HG03575 (cell line): Measurements from ENCODE around the gene MRPL57.
"Not testable (repeated sequence)": the region's sequence is repeated elsewhere in the genome, so short reads cannot be mapped to it uniquely, and the experiment has no call there.

Experiments used
- ATAC-seq: cut with Tn5 transposase; IDR thresholded peaks from one replicate; pipeline ENCODE4 v1.9.1; 2021; ENCODE audit not compliant: unreplicated experiment, insufficient number of reproducible peaks, low FRiP score; ENCODE audit errors: extremely low read depth

MRPL57 gene

GRCh38 chr13:21176215-21176981, at the start of gene MRPL57, which contains the start of gene SKA3:
Gene MRPL57, plus strand, starts transcription at chr13:21176658. Its CDS starts 259 bp downstream, at chr13:21176917.
Gene SKA3, minus strand, starts transcription at chr13:21176552. Its CDS starts 75 bp downstream, at chr13:21176477.
- ATAC-seq = peak; percentile 55

- no peak for ATAC-seq
Measured at GRCh38 chr13:21130116-21130515, 46.3 kb upstream of the MRPL57 start.

- ATAC-seq = no peak
Measured at GRCh38 chr13:21133077-21133476, 43.4 kb upstream of the MRPL57 start.

- no peak for ATAC-seq
Measured at GRCh38 chr13:21134475-21134874, 42.0 kb upstream of the MRPL57 start.

GRCh38 chr13:21135833-21136232, 40.6 kb upstream of the MRPL57 start:
- not testable (repeated sequence) for ATAC-seq

- ATAC-seq = no peak
Measured at GRCh38 chr13:21137696-21138095, 38.8 kb upstream of the MRPL57 start.

GRCh38 chr13:21138561-21138960, 37.9 kb upstream of the MRPL57 start:
- ATAC-seq = no peak

GRCh38 chr13:21139374-21139773, 37.1 kb upstream of the MRPL57 start:
- ATAC-seq = no peak

GRCh38 chr13:21142766-21143165, 33.7 kb upstream of the MRPL57 start:
- no peak for ATAC-seq

- ATAC-seq = no peak
Measured at GRCh38 chr13:21147827-21148226, 28.6 kb upstream of the MRPL57 start.

GRCh38 chr13:21148557-21149258, 27.8 kb upstream of the MRPL57 start:
- ATAC-seq = no peak

- ATAC-seq = peak; percentile 47
Measured at GRCh38 chr13:21149568-21149967, 26.9 kb upstream of the MRPL57 start.

- ATAC-seq = no peak
Measured at GRCh38 chr13:21150013-21150412, 26.4 kb upstream of the MRPL57 start.

- ATAC-seq = no peak
Measured at GRCh38 chr13:21152251-21152899, 24.1 kb upstream of the MRPL57 start.

GRCh38 chr13:21164631-21165030, 11.8 kb upstream of the MRPL57 start:
- no peak for ATAC-seq

GRCh38 chr13:21165606-21166005, 10.9 kb upstream of the MRPL57 start:
- ATAC-seq = not testable (repeated sequence)

GRCh38 chr13:21171420-21171819, 5.0 kb upstream of the MRPL57 start:
- no peak for ATAC-seq

GRCh38 chr13:21173767-21174166, 2.7 kb upstream of the MRPL57 start:
- not testable (repeated sequence) for ATAC-seq

GRCh38 chr13:21175656-21176214, 723 bp upstream of the MRPL57 start:
- no peak for ATAC-seq

GRCh38 chr13:21176982-21177284, 475 bp downstream of the MRPL57 start:
- no peak for ATAC-seq
